Measurements from ENCODE around the gene SLC12A8. TPM values are rescaled to one million over a fixed set of nuclear protein-coding genes. Genes with fewer than 3 reads are reported as not detected.

SLC12A8 gene
- total RNA-seq, 4 donors from 2014 or later, result 0.26 to 4.7 (median 0.58) TPM; not detected in 1

DNA sequence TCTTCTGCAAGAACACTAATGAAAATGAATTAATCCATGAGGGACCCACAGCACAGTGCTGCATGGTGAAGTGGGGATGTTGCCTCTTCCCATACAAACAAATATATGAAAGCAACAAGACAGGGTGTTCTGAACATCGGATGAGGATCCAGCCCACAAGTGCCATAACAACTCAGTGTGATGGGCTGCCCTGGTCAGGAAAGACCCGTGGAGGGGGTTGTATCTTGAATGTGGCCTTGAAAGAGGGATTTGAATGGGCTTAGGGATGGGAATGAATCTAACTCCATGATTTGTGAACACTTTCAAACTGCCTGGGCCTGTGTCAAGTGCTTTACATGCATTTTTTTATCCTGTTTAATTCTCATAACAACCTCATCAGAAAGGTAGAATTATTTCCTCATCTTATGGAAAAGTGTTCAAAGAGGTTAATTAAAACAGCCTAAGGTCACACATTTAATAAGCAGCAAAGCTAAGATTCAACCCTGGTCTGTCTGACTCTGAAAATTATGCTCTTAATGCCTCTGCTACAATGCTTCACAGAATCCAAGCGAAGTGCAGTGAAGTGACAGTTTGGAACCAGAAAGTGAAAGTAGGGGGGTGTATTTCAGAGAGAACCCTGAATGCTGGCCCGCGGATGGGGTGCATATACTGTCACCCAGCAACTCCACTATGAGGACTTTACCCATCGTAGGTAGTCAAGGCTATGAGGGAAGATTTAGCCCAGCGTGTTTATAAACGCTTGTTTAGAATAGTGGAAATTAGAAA lies 91.1 kb downstream of the SLC12A8 start:
- Histone ChIP-seq H3K36me3 (no peaks in the 10 kb centered on the region), H3K27ac (no peak overlapping the region), H3K27me3 (no peaks in the 10 kb centered on the region), H3K4me3 (no peak overlapping the region), H3K4me1 (peaks cover 0 to 2% of the 10 kb centered on the region in 2 donors), H3K9me3 (no peaks in the 10 kb centered on the region)
- intact Hi-C loops (cut with DNase I; ENCODE audit: low total_unique reads), result no loop called here
- DNase-seq, result no peak
- TF ChIP-seq POLR2A (IDR thresholded peaks at IDR 0.05), result no peak
- TF ChIP-seq CTCF (IDR thresholded peaks at IDR 0.05), result no peak

GRCh38 chr3:125120379-125121122 lies 92.0 kb downstream of the SLC12A8 start:
- Histone ChIP-seq H3K4me1 (peaks cover 0 to 9% of the 10 kb centered on the region in 2 donors), H3K9me3 (no peaks in the 10 kb centered on the region), H3K4me3 (no peak overlapping the region), H3K36me3 (no peaks in the 10 kb centered on the region), H3K27me3 (no peaks in the 10 kb centered on the region), H3K27ac (no peak overlapping the region)
- intact Hi-C loops (cut with DNase I; ENCODE audit: low total_unique reads), result no loop called here
- TF ChIP-seq CTCF (IDR thresholded peaks at IDR 0.05) (no peak), POLR2A (IDR thresholded peaks at IDR 0.05) (no peak)
- DNase-seq, result no peak

DNA sequence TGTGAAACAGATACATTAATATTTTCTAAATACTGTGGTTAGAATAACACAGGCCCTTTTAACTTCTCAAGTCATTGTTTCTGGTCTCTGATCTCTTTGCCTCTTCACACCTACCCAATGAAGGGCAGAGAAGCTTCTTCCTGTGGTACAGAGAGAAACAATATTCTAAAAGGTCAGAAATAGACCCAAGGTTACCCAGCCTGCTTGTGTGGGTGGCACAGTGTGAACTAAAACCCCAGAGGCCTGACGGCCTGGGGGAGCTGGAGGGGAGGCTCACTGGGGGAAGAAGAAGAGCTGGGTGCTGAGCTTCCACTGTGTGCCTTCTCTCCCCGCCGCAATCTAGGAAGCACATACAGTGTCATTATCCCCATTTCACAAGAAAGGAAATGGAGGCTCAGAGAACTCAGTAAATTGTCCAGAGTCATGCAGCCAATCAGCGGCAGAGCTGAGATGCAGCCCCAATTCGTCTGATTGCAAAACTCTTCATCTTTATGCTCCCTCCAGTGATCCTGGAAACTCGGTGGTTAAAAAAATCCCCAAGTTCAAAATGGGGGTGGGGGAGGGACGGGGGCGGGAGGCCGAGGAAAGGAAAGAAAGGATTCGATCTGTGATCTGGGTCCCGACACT lies 92.7 kb downstream of the SLC12A8 start:
- H3K27ac ChIP-seq, result no peak overlapping the region
- intact Hi-C loops (cut with DNase I; ENCODE audit: low total_unique reads), result no loop called here
- no peaks in the 10 kb centered on the region for H3K9me3 ChIP-seq
- no peak overlapping the region for H3K4me3 ChIP-seq
- peaks cover 0 to 9% of the 10 kb centered on the region in 2 donors for H3K4me1 ChIP-seq
- no peaks in the 10 kb centered on the region for H3K36me3 ChIP-seq
- no peak for DNase-seq
- no peaks in the 10 kb centered on the region for H3K27me3 ChIP-seq
- no peak for TF ChIP-seq POLR2A (IDR thresholded peaks at IDR 0.05)
- TF ChIP-seq CTCF (IDR thresholded peaks at IDR 0.05), result no peak

- peaks cover 0 to 9% of the 10 kb centered on the region in 2 donors for H3K4me1 ChIP-seq
- H3K9me3 ChIP-seq, result no peaks in the 10 kb centered on the region
- no peak overlapping the region for H3K27ac ChIP-seq
- no peak for TF ChIP-seq POLR2A (IDR thresholded peaks at IDR 0.05)
- TF ChIP-seq CTCF (IDR thresholded peaks at IDR 0.05), result no peak
- H3K27me3 ChIP-seq, result no peaks in the 10 kb centered on the region
- H3K36me3 ChIP-seq, result no peaks in the 10 kb centered on the region
- intact Hi-C loops (cut with DNase I; ENCODE audit: low total_unique reads), result no loop called here
- no peak overlapping the region for H3K4me3 ChIP-seq
- no peak for DNase-seq
Observed at GRCh38 chr3:125118600-125118999, 93.9 kb downstream of the SLC12A8 start.
